ENCODE measurements around the gene CENPP.

Gene CENPP

DNA sequence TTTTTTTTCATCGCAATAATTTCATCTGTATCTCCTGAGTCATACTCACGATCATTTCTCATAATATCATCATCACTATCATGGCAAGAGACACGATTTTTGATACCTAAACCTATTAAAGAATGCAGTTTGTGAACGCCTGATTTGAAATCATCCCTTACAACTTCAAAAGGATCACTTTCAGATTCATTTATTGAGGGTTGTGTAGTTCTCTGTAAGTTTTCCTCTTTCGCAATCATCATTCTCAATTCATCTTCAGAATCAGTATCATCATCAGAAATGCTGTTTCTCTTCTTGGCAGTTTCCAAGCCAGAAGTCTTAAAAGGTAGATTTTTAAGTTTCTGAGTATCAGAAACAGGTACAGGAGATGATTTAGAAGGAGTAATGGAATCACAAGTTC, 10.3 kb upstream of the CENPP start:
- no peak for DNase-seq

GRCh38 chr9:92324431-92324830, 1.3 kb upstream of the CENPP start:
- no peak for DNase-seq

- DNase-seq: no peak
Measured at GRCh38 chr9:92324889-92325268, 874 bp upstream of the CENPP start.

- peak in 1 of 2 experiments; percentile 49 for DNase-seq
Measured at GRCh38 chr9:92325991-92326500, 293 bp downstream of the CENPP start.

DNA sequence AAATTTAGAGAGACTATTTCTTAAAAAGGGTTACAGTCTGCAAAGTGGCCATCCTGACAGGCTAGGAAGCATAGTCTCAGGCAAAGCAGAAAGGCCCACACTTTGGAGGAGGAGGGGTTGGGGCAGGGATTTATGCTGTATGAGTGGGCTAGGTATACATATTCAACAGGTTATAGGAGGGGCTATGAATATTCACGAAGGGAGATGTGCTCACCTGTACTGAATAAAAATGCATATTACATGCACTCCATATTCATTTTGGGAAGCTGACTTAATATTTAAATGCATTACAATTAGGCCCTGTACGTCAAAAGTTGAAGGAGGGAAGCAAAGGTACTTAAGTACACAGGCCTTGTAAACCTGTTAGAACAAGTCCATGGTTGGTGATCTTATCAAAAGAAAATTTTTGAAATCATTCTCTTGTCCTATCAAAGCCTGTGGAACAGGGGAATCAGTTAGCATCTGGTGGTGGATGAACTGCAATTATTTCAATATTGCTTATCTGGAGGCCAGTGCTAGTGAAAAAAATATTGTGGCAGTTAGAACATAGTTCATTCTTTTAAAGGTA, 1.6 kb downstream of the CENPP start:
- DNase-seq: no peak

DNA sequence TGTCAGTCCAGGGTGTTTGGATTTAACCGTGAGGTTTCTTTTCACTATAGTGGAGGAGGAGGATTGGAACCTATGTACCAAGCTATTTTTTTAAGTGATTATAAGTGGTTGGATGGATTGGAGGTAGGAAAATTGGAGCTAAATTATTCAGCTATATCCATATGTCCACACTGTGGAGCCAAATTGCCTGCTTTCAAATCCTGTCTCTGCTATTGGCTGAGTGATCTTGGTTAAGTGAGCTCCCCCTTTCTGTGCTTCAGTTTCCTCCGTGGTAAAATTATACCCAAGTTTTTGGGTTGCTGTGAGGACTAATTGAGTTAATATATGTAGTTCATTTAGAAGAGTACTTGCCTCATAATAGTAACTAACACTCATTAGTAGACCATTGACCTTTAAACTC, 2.5 kb downstream of the CENPP start:
- DNase-seq: peak; percentile 30 to 70

GRCh38 chr9:92332577-92333281, 7.0 kb downstream of the CENPP start:
- DNase-seq: peak in 1 of 2 experiments; percentile 19

- no peak for DNase-seq
Measured at GRCh38 chr9:92333282-92333634, 7.5 kb downstream of the CENPP start.

- DNase-seq: no peak
Measured at GRCh38 chr9:92341578-92341977, 15.8 kb downstream of the CENPP start.

GRCh38 chr9:92342825-92343488, 17.2 kb downstream of the CENPP start:
- no peak for DNase-seq

GRCh38 chr9:92345582-92345981, 19.8 kb downstream of the CENPP start:
- DNase-seq: no peak

- DNase-seq: no peak
Measured at GRCh38 chr9:92349771-92350739, 24.3 kb downstream of the CENPP start.

DNA sequence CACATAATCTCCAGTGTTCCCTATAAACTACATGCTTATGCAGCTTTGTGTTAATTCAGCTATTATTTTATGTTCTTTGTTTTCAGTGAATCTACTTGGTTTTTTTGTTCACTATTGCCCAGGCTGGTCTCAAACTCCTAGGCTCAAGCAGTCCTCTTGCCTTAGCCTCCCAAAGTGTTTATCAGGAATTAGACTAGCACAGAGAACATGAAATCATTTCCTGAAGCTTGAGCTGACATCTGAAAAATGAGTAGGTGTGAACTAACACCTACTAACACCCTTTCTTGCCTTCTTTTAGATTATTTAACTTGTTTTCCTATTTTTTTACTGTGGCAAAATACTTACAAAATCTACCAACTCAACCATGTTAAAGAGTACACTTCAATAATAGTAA, 25.0 kb downstream of the CENPP start:
- DNase-seq: no peak

- DNase-seq: no peak
Measured at GRCh38 chr9:92353051-92353450, 27.3 kb downstream of the CENPP start.

- no peak for DNase-seq
Measured at GRCh38 chr9:92359394-92359995, 33.7 kb downstream of the CENPP start.

DNA sequence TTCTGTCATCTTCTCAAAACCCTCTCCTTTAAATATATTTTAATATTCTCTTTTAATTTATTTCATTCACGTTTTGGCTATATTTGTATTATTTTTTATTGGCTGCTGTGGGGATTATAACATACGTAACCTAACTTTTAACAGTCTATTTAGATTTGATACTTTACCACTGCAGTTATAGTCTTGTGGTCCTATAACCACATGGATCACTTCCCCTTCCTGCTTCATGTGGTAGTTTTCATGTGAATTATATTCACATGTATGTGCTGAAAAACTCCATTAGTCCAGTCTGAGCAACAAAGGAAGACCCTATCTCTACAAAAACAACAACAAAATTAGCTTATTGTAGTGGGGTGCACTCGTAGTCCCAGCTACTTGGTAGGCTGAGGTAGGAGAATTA, 34.3 kb downstream of the CENPP start:
- no peak for DNase-seq

GRCh38 chr9:92369075-92369474, 43.3 kb downstream of the CENPP start:
- DNase-seq: no peak

DNA sequence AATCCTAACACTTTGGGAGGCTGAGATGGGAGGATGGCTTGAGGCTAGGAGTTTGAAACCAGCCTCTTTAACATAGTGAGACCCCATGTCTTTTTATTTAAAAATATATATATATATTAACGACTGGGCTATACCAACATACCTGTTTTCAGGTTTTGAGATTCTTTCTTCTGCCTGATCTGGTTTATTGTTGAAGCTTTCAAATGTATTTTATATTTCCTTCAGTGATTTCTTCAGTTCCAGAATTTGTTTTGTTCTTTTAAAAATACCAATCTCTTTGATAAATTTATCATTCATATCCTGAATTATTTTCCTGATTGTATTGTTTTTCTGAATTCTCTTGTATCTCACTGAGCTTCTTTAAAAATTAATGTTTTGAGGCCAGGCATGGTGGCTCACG, 47.4 kb downstream of the CENPP start:
- DNase-seq: no peak

DNA sequence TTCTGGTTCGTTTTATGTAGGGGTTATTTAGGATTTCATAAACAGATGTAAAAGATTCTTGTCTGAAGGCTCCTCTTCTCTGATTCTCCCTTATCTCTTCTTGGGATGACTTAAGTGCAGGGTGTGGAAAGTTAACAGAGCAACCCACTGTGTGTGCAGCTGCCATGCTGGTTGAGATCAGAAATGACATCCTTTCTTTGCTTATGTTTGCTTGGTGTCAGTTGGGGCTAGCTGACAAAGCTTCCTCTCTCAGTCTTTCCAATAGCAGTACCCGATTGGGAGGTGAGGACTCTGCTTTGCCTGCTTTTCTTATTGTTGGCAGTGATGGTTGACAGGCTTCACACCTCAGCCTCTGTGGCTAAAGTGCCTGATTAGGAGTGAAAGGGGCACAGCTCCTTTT, 52.1 kb downstream of the CENPP start:
- DNase-seq: peak in 1 of 2 experiments; percentile 44

- peak in 1 of 2 experiments; percentile 81 for DNase-seq
Measured at GRCh38 chr9:92378865-92379560, 53.3 kb downstream of the CENPP start.

GRCh38 chr9:92380603-92381002, 54.9 kb downstream of the CENPP start:
- DNase-seq: no peak

DNA sequence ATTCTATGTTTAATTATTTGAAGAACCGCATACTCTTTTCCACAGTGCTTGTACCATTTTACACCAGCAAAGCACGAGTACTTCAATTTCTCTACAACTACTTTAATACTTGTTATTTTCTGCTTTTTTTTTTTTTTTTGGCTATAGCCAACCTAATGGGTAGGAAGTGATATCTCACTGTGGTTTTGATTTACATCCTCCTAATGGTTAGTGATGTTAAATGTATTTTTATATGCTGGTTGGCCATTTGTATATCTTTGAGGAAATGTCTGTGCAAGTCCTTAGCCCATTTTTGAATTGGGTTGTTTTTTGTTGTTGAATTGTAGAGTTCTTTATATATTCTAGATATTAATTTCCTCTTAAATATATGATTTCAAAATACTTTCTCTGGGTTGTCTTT, 56.0 kb downstream of the CENPP start:
- DNase-seq: no peak

All from NCI-H2081 (cell line).